Measurements from ENCODE around the gene CA14. TPM values are rescaled to one million over a fixed set of nuclear protein-coding genes. Genes with fewer than 3 reads are reported as not detected.
"Not testable (repeated sequence)": the region's sequence is repeated elsewhere in the genome, so short reads cannot be mapped to it uniquely, and the experiment has no call there.

The CA14 gene
- total RNA-seq, 2 experiments from 2014 or later: not detected

DNA sequence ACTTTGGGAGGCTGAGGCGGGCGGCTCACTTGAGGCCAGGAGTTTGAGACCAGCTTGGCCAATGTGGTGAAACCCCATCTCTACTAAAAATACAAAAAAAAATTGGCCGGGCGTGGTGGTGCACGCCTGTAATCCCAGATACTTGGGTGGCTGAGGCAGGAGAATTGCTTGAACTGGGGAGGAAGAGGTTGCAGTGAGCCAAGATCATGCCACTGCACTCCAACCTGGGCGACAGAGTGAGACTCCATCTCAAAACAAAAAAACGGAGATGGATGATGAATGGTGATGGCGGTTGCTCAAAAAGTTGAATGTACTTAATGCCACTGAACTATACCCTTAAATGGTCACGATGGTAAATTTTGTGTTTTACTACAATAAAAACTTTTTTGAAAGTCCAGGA, 51.0 kb downstream of the CA14 start:
- POLR2A ChIA-PET, CTCF ChIA-PET: not testable (repeated sequence)

DNA sequence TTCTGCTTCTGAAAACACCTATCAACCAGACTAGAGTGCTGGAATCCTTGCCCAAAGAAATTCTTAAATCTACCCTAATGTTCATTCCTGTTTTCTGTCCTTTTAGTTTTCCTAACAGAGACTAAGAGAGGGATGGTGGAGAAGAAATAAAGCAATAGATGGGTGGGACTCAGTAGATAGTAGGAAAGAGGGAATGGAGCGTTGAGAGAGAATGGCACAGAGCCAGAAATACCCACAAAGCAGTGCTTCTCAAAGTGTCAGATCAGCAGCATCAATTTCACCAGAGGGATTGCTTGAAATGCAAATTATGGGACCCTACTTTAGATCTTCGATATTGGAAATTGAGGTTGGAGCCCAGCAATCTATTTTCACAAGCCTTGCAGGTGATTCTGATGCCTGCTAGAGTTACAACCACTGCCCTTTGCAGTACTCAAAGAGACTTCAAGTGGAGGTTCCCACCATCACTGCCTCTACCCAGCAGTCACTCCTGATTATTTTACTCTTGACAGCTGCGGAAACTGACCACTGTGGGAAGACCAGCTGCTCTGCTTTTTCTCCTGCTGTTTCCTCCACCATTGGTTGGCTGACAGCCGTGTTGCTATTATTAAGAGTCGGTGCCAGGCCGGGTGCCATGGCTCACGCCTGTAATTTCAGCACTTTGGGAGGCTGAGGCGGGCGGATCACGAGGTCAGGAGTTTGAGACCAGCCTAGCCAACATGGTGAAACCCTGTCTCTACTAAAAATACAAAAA, 52.4 kb downstream of the CA14 start:
- ChIA-PET CTCF (no interaction called here), POLR2A (no interaction called here)

DNA sequence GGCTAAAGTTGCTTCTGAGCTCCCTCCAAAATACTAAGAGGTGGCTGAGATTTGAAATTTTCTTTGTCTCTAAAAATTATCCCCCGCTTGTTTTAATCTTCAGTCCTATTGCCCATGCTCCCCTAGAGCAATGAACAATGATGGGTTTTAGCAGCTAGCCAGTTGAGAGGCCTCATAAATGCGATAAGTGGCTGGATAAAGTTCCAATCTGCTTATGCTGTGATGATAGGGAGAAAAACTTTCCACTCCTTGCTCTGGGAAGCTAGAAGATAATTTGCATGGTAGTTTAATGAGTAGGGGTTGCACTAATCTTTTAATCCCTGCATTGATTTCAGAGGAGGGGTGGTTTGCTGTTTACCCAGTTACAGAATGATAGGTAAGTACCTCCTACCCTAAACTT, 54.2 kb downstream of the CA14 start:
- ChIA-PET CTCF (interaction anchor here (0.8 to 1.3 kb wide), 2 partner anchors 13 to 56 kb away, joined by 3 to 4 read pairs; no protein-coding TSS in a partner anchor), POLR2A (no interaction called here)

Other genes with a start within 250 kb of the CA14 start
- 10 to 100 TPM; 39.5 to 40.6 TPM for gene OTUD7B, start 247.0 kb upstream of the CA14 start, total RNA-seq
- 10 to 100 TPM; 25.7 to 27.0 TPM for gene VPS45, start 190.0 kb upstream of the CA14 start, total RNA-seq
- 10 to 100 TPM; 34.2 to 35.0 TPM for gene PLEKHO1, start 107.9 kb upstream of the CA14 start, total RNA-seq
- gene ANP32E, start 21.7 kb upstream of the CA14 start, total RNA-seq: 100 to 1,000 TPM; 161 TPM
- gene APH1A, start 11.2 kb downstream of the CA14 start, total RNA-seq: 100 to 1,000 TPM; 129 TPM
- 1 to 10 TPM in 1 of 2 experiments, under 1 TPM in 1; 0.61 to 1.1 TPM for gene C1orf54, start 15.0 kb downstream of the CA14 start, total RNA-seq
- 1 to 10 TPM; 5.2 to 7.3 TPM for gene CIART, start 24.8 kb downstream of the CA14 start, total RNA-seq
- gene MRPS21, start 36.1 kb downstream of the CA14 start, total RNA-seq: 10 to 100 TPM; 78.1 to 79.1 TPM
- gene PRPF3, start 63.8 kb downstream of the CA14 start, total RNA-seq: 10 to 100 TPM; 66.5 to 68.9 TPM
- 10 to 100 TPM; 20.1 to 20.4 TPM for gene RPRD2, start 106.4 kb downstream of the CA14 start, total RNA-seq
- 10 to 100 TPM; 53.5 to 56.2 TPM for gene TARS2, start 229.6 kb downstream of the CA14 start, total RNA-seq

Measured in activated CD8-positive, alpha-beta memory T cell treated with anti-CD3 and anti-CD28 coated beads for 36 hours (primary cell).